Transverse colon (tissue), 4 donors: ENCODE results near the gene TTC19. TPM values are rescaled to one million over a fixed set of nuclear protein-coding genes. Genes with fewer than 3 reads are reported as not detected.
A peak's percentile ranks its signal among the peaks of the same experiment; 100 is the strongest.

Experiments used
- DNase-seq: peaks from one replicate; pipeline ENCODE4 v3.0.0-alpha.2; 2019
- H3K27ac ChIP-seq, 4 donors: fragments of 200-600 bp; sonication (generic); 2 replicates each; pipeline ENCODE4 v1.5.1; 2016 to 2018; ENCODE audit warnings: inconsistent platforms in 4 of 4
- H3K27me3 ChIP-seq: fragments of 200-600 bp; sonication (generic); 2 replicates; pipeline ENCODE4 v1.5.1; 2017; ENCODE audit warnings: inconsistent platforms
- H3K36me3 ChIP-seq, 4 donors: fragments of 200-600 bp; sonication (generic); 2 replicates each; pipeline ENCODE4 v1.5.1; 2017 to 2019; ENCODE audit warnings: inconsistent platforms in 4 of 4
- H3K4me1 ChIP-seq, 4 donors: fragments of 200-600 bp; sonication (generic); 2 replicates each; pipeline ENCODE4 v1.5.1; 2017 to 2020; ENCODE audit warnings: inconsistent platforms in 4 of 4
- H3K4me3 ChIP-seq, 4 donors: fragments of 200-600 bp; sonication (generic); 1 replicate in 1 of 4; 2 replicates in 3 of 4; pipeline versions ENCODE4 v1.5.1 to v1.6.1; 2017 to 2019; ENCODE audit warnings: inconsistent platforms in 4 of 4
- H3K9me3 ChIP-seq, 2 donors: fragments of 200-600 bp; sonication (generic); 2 replicates each; pipeline ENCODE4 v1.5.1; 2017 to 2019; ENCODE audit warnings: inconsistent platforms in 2 of 2
- EP300 ChIP-seq: sonication (generic); formaldehyde crosslinking; IDR thresholded peaks from one replicate; pipeline ENCODE4 v1.6.1; 2017; ENCODE audit warnings: antibody characterized with exemption, low read depth
- POLR2A ChIP-seq: fragments of 450-650 bp; IDR thresholded peaks from one replicate; pipeline ENCODE4 v1.6.1; 2016; ENCODE audit warnings: antibody characterized with exemption, mild to moderate bottlenecking, moderate library complexity
- POLR2AphosphoS5 ChIP-seq, 3 donors: sonication (generic); formaldehyde crosslinking; IDR thresholded peaks; one replicate each; pipeline ENCODE4 v1.6.1; 2016; ENCODE audit warnings: antibody characterized with exemption in 3 of 3
- WGBS, 2 donors: methylation state at CpG; one replicate each; pipeline ENCODE4 v1.1.5; 2018; ENCODE audit warnings: low coverage in 1 of 2; 5-methylcytosine and 5-hydroxymethylcytosine counted together
- in situ Hi-C, 4 donors: fragments of 200-750 bp; cut with MboI; loops; one replicate each; pipeline versions ENCODE4 v1.15.0 to v1.15.1; 2017; ENCODE audit warnings: low sequenced_read_pairs in 3 of 4, low pct_ligation_motif_present in 1 of 4, low pct_unique_long_range_greater_than_20kb in 1 of 4
- intact Hi-C: fragments of 100-400 bp; cut with DNase I; formaldehyde crosslinking; loops from one replicate; pipeline ENCODE4 v1.15.1; 2023; ENCODE audit warnings: low total_unique reads
- total RNA-seq, 4 donors: library from RNA; depleted of rRNA; stranded (reverse); fragments of >200 nt; gene quantifications; one replicate each; pipeline ENCODE4 v1.1.0, GENCODE V29; 2016
- TF ChIP-seq, protein P1 (sequence below), 5 experiments: fragments of 200-600 bp in 3 of 5; fragments of 450-650 bp in 2 of 5; sonication (generic) in 3 of 5; IDR thresholded peaks; 1 replicate in 2 of 5; 2 replicates in 3 of 5; pipeline ENCODE4 v1.5.1; 2016 to 2017; ENCODE audit warnings: antibody characterized with exemption in 5 of 5, inconsistent platforms in 3 of 5, mild to moderate bottlenecking in 2 of 5, moderate library complexity in 1 of 5

Gene TTC19
- total RNA-seq, 4 donors from 2014 or later = 65.3 to 371 (median 187) TPM

DNA sequence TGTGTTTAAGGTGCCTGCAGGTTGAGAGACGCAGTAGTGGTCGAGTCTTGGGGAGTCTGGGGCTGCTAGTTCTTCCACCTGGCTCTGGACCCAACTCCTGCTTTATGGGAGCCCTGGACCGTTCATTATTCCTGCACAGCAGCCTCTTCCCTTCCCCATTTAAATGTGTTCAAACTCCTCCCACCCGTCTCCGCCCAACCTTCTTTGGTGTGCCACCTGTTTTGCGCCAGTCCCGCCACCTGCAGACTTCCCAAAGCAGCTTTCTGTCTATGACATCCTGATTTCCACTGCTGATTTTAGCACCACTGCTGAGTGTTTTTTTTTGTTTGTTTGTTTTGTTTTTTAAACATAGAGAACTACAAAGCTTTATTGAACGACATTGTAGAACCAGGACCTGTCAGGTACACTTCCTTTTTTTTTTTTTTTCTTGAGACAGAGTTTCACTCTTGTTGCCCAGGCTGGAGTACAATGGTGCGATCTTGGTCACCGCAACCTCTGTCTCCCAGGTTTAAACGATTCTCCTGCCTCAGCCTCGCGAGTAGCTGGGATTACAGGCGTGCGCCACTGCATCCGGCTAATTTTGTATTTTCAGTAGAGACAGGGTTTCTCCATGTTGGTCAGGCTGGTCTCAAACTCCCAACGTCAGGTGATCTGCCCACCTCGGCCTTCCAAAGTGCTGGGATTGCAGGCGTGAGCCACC lies 41.9 kb upstream of the TTC19 start:
- Histone ChIP-seq H3K9me3 (no peaks in the 10 kb centered on the region), H3K4me1 (peaks cover 6 to 18% (median 9%) of the 10 kb centered on the region in 4 donors), H3K27ac (no peak overlapping the region), H3K36me3 (no peaks in the 10 kb centered on the region), H3K27me3 (no peaks in the 10 kb centered on the region), H3K4me3 (no peak overlapping the region)
- in situ Hi-C loops = no loop called here
- no peak for TF ChIP-seq EP300
- TF ChIP-seq, protein P1, sequence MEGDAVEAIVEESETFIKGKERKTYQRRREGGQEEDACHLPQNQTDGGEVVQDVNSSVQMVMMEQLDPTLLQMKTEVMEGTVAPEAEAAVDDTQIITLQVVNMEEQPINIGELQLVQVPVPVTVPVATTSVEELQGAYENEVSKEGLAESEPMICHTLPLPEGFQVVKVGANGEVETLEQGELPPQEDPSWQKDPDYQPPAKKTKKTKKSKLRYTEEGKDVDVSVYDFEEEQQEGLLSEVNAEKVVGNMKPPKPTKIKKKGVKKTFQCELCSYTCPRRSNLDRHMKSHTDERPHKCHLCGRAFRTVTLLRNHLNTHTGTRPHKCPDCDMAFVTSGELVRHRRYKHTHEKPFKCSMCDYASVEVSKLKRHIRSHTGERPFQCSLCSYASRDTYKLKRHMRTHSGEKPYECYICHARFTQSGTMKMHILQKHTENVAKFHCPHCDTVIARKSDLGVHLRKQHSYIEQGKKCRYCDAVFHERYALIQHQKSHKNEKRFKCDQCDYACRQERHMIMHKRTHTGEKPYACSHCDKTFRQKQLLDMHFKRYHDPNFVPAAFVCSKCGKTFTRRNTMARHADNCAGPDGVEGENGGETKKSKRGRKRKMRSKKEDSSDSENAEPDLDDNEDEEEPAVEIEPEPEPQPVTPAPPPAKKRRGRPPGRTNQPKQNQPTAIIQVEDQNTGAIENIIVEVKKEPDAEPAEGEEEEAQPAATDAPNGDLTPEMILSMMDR (IDR thresholded peaks at IDR 0.05) = no peak
- TF ChIP-seq POLR2A = no peak
- TF ChIP-seq POLR2AphosphoS5 (IDR thresholded peaks at IDR 0.05) = no peak
- DNase-seq = no peak
- intact Hi-C loops = no loop called here
- WGBS, 2 donors = 72 to 73% methylated on average over 10 to 18 of the region's 19 CpGs

GRCh38 chr17:15958484-15958854 lies 41.2 kb upstream of the TTC19 start:
- in situ Hi-C loops = no loop called here
- intact Hi-C loops = no loop called here
- Histone ChIP-seq H3K4me1 (peaks cover 6 to 18% (median 9%) of the 10 kb centered on the region in 4 donors), H3K9me3 (no peaks in the 10 kb centered on the region), H3K36me3 (no peaks in the 10 kb centered on the region), H3K4me3 (no peak overlapping the region), H3K27me3 (no peaks in the 10 kb centered on the region), H3K27ac (peak overlapping the region; percentile 21 to 46 (median 28))
- TF ChIP-seq POLR2A (no peak), POLR2AphosphoS5 (IDR thresholded peaks at IDR 0.05) (no peak), EP300 (no peak)
- TF ChIP-seq, protein P1 (IDR thresholded peaks at IDR 0.05) = no peak
- no peak for DNase-seq
- WGBS, 2 donors = 80 to 86% methylated on average over 4 of the region's 4 CpGs

- Histone ChIP-seq H3K4me3 (no peak overlapping the region), H3K27ac (no peak overlapping the region), H3K9me3 (no peaks in the 10 kb centered on the region), H3K4me1 (peaks cover 10 to 40% (median 26%) of the 10 kb centered on the region in 4 donors), H3K36me3 (no peaks in the 10 kb centered on the region), H3K27me3 (no peaks in the 10 kb centered on the region)
- no peak for TF ChIP-seq POLR2A
- TF ChIP-seq POLR2AphosphoS5 (IDR thresholded peaks at IDR 0.05) = no peak
- TF ChIP-seq, protein P1 (IDR thresholded peaks at IDR 0.05) = no peak
- TF ChIP-seq EP300 = no peak
- in situ Hi-C loops = no loop called here
- 84% methylated on average over 4 of the region's 4 CpGs; no CpG with 5 or more reads in 1 of the 2 donors for WGBS, 2 donors
- intact Hi-C loops = no loop called here
- DNase-seq = no peak
Observed at GRCh38 chr17:15963670-15964110, 35.9 kb upstream of the TTC19 start.

GRCh38 chr17:15965528-15965927 lies 34.1 kb upstream of the TTC19 start:
- Histone ChIP-seq H3K9me3 (no peaks in the 10 kb centered on the region), H3K27me3 (no peaks in the 10 kb centered on the region), H3K4me3 (no peak overlapping the region), H3K27ac (peak overlapping the region; percentile 82 to 91 (median 85)), H3K36me3 (no peaks in the 10 kb centered on the region), H3K4me1 (peaks cover 8 to 28% (median 20%) of the 10 kb centered on the region in 4 donors)
- WGBS, 2 donors = 55 to 60% methylated on average over 2 to 6 of the region's 6 CpGs
- no peak for TF ChIP-seq EP300
- TF ChIP-seq POLR2A = no peak
- no peak for TF ChIP-seq POLR2AphosphoS5 (IDR thresholded peaks at IDR 0.05)
- TF ChIP-seq, protein P1 (IDR thresholded peaks at IDR 0.05) = no peak
- in situ Hi-C loops = no loop called here
- no peak for DNase-seq
- intact Hi-C loops = no loop called here
